ENCODE results near the gene ADI1.

The ADI1 gene

GRCh38 chr2:3447789-3448317, 71.5 kb downstream of the ADI1 start:
- TF ChIP-seq CTCF (IDR thresholded peaks at IDR 0.05), result no peak

All from LNCAP (cell line).